NCI-H446 (cell line): ENCODE results near the gene OR2A7.
"Not testable (repeated sequence)": the region's sequence is repeated elsewhere in the genome, so short reads cannot be mapped to it uniquely, and the experiment has no call there.

Experiments
- DNase-seq, 2 experiments: peaks; one replicate each; lab custom pipeline; 2025; lab: John Stamatoyannopoulos, UW

Gene OR2A7

DNA sequence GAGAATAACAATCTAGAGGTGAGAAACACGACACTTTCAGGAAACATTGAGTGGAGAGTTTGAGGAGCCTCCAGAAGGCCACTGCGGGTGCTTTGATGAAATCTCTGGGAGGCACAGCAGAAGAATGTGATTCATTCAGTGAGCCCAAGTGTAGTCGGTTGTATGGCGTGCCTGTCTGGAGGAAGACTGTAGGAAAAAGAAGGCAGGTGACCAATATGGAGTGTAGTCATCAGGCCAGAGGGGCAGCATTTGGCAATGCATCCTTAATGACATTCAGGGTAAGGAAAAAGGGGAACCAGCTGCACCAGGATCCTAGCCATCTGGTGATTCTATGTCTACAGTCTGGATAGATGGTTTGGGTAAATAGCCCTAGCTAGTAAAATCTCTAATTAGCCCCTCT, 12.3 kb downstream of the OR2A7 start:
- not testable (repeated sequence) for DNase-seq

DNA sequence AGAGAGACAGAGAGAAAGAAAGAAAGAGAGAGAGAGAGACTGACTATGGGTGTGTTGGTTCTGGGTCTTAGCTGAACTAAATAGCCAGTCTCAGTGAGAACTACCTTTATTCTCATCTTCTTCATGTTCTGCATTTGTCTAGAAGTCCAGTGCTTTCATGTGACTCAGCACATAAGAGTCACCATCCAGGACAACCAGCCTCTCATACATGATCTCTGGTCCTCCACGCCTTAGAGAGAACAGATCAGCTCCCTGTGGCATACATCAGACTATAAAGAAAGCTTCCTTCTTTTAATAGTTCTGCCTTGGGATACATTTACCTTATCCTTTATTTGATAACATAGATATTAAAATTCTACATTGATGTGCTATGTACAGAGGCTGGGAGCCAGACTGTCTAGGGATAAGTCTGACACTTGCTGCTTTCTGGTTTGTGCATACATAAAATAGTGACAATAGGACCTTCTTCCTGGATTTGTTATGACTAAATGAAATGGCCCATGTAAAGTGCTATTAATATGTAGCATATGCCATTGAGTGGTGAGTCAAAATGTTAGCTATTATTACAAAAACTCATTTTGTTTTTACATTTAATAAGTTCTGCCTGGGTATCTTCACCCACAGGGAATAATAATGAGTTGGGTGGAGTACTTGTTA, 16.8 kb downstream of the OR2A7 start:
- not testable (repeated sequence) for DNase-seq

DNA sequence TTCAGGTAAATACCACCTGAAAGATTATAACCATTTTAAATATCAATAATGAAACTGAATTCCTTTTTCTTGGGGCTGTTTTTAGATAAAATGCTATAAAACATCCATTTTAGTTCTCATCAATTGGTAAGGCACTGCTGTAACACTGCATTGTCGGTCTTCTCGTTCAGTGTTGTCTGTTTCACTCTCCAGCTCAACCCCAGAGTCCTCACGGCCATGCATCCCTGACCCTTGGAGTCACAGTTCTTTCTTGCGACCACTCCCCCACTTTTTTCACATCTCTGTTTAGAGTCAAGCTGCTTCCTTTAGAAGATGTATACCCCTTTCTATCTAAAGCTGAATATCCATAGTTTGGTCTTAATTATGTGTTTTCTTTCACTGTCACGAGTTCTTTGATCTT, 17.6 kb downstream of the OR2A7 start:
- DNase-seq: not testable (repeated sequence)

DNA sequence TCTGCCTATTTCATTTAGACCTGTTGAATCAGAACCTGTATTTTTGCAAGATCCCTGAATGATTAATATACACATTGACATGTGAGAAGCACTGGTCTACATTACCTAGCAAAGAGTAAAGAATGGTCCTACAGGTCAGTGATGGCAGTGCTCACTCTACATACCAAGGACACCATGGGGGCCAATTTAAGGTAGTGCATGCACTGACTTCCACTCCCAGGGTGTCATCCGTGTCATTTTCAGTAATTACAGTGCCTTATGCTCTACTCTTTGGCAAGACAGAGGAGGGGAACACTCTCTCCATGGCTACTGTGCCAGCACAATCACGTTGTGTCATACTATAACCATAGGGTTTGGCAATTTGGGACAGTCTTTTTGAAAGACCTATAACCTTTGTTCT, 19.2 kb downstream of the OR2A7 start:
- DNase-seq: not testable (repeated sequence)

DNA sequence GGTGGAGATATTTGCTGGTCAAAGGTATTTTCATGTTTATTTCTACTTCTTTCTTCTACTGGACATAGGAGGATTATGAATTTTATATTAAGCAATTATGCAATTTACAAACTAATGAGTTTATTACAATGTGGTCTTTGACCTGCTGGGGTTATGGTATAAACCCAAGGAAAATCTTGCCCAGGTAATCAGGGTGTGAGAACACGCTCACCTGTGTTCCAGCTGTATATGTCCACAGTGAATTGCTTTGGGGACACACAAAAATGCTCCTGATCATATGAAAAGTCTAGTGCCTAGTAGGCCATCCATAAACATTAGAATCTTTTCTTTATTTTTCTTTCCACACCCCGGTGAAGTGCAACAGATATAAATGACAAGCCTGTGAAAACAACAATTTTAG, 25.2 kb downstream of the OR2A7 start, which contains the start of gene OR2A42:
Gene OR2A42 (minus strand): TSS at position 241 of the 400 bp plus-strand sequence. CDS start 6,762 bp downstream, outside the sequence.
- DNase-seq: not testable (repeated sequence)

DNA sequence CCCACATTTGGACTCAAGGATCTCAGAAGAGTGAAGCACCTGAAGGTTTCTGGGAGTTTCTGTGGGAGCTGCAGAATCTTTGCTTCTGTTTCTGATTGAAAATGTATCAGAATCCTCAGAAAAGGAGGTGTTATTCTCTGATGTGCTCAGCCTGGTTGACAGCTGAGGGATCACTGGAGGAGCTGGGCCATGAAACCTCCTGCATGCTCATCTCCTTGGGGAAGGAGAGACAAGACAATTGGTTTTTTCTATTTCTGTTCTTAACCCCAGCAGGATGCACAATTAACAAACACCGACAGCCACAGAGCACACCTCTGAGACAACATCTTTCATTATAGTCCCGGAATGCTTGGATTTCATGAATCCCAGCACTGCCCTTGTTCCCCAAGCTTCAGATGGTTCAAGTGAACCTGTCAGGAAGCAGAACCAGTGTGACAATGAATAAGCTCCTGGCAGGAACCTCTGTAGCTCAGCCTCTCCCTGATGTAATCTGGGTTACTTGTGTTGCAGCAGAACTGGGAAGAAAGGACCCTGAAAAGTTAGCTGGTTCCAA, 26.0 kb downstream of the OR2A7 start:
- DNase-seq: not testable (repeated sequence)

DNA sequence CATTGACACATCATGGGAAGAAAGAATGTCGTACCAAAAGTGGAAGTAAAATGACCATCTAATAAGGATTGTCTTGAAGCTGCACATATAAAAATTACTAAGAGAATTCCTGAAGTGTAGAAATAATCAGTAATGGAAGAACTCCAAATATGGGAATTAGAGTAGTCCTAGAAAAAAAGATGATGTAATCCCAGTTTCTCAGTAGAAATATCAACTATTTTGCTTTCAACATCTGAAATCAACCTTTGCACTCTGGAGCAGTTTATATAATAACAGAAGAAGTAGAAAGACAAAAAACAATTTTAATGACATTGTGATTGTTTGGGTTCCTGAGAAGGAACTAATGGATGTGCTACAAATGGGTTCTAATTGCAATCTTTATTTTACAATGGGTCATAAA, 31.6 kb downstream of the OR2A7 start:
- DNase-seq: not testable (repeated sequence)

DNA sequence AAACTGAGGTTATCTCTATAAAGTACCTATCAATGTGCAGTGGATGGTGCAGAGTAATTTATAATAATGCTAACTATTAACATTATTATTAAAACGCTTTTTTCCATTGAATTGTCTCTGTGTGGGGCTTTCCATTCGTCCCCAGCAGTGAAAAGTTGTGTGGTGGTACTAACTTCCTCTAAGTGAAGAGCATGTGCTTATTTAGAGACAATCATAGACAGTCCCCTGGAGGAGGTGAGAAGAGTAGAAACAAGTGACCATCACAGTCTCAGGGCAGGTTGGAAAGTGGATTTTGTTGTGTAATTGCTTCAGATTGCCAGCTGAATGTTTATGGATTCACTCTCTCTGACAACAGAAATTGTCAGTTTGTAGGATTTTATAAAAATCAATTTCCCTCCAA, 33.6 kb downstream of the OR2A7 start:
- not testable (repeated sequence) for DNase-seq

DNA sequence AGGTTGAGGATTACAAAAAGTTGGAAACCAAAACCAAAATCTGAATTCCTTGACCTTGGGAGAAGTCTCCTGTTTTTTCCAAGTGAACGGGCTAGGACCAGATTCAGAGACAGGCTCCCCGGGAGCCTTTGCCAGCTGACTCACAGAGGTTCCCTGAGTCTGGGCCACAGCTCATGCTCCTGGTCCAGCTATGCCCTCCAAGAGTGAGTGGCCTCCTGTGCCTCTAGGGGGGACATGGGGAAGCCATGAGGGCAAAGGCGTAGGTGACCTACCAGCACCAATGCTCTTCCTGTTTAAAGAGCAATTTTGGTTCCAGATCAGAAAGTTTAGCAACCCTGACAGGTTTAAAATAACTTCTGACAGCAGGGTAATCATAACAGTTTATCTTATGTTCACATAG, 35.8 kb downstream of the OR2A7 start:
- DNase-seq: not testable (repeated sequence)

DNA sequence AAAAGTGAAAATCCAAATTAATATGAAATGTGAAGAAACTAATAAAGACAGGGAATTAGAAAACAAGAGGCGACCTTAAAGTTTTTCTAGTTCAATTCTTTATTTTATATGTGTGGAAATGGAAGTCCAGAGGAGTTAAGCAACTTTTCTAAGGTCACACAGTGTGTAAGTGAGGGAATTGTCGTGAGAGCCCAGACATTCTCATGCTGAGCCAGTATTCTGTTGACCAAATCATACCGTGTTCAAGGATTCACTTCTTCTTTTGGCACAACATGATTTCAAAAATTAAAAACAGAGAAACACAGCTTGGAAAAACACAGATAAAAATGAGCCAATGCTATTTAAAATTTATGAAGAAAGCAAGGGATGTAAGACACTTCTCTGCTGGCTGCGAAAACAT, 37.7 kb downstream of the OR2A7 start:
- not testable (repeated sequence) for DNase-seq

DNA sequence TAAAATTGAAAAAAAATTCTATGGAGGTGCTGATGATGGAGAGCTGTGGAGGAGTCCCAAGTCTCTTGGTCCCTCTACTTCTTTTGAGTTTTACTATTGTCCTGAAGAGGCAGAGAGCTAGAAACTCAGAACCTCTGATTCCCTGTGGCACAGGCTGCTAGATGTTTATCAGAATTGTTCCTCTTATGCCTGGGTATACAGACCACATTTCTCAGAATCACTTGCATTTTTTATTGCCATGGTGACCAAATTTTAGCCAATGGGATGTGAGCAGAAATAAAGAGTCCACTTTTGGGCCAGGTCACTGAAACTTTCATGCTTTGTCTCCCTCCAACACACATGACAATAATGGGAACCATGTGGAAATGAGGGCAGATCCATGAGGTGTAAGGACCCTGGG, 40.9 kb downstream of the OR2A7 start:
- DNase-seq: not testable (repeated sequence)

DNA sequence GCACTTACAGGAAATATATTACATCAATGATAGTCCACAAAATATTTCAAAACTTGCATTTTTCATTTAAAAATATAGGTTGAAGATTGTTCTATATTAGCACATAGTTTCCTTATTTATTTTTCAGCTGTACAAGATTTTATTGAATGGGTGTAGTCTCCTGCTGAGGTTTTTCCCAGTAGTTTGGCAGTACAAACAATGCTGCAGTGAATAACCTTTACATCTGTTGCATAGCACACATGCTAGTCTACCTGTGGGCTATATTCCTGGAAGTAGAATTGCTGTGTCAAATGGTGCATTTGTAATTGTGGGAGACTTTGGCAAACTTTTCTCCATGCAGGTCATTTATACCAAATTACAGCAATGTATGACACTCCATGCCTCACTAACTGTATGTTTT, 44.1 kb downstream of the OR2A7 start:
- DNase-seq: not testable (repeated sequence)

DNA sequence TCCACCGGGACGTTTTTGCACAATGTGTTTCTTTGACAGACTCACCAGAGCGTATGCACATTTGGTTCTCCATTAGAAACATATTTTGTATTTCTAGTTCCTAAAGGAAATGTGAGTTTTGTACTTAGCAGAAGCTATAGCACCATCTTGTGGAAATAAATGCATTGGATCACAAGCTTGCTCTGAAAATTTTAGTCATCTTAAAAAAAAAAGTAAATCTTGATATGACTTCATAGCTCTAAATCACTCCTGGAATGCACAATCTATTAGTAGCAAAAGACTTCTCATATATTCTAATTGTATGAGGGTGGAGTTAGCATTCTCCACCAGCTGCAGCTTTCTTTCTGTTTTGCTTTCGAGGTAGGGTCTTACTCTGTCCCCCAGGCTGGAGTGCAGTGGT, 45.4 kb downstream of the OR2A7 start:
- not testable (repeated sequence) for DNase-seq

DNA sequence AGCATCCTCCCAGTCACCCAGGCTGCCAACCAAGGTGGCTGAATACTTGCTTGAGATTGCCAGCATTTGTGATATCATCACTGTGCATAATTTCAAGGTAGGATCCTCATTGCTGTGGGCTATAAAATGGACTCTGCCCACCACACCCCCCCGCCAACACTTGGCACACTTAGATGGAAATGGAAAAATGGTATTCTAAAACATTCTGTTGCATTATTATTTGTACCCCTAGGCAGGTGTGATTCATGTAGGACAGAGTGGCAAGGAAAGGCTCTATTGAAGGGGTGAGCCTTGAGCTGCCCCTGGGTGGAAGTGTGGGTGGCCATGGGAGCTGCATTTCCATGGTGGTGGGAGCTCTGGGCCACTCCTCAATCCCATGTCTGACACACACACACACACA, 46.0 kb downstream of the OR2A7 start:
- not testable (repeated sequence) for DNase-seq

DNA sequence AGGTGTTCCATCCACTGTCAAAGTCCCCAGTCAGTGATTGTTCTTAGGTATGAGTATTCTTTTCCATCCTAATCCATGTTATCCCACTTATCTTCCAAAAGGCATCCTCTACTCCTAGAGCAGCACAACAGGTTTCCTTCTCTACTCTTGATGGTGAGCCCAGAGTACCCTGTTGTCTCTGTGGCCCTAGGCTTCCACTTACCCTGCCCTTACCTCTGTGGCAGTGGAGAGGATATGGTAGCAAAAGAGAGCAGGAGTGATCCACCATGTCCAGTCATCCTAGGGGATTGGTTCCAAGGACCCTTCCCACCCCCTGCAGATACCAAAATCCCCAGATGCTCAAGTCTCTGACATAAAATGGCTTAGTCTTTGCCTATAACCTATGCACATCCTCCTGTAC, 47.4 kb downstream of the OR2A7 start:
- not testable (repeated sequence) for DNase-seq
